ENCODE data around the gene TOB1.

The TOB1 gene

GRCh38 chr17:50866261-50866949 is at the start of gene TOB1:
TOB1 (minus strand) TSS chr17:50866354; CDS start chr17:50864017, 2,337 bp downstream.
- no peak for TF ChIP-seq CTCF (IDR thresholded peaks at IDR 0.05; ENCODE audit: low read depth, low read length, missing control alignments)
- H3K4me3 ChIP-seq (ENCODE audit: low read depth, low read length), result peak within 1 kb of the TSS; percentile 82
- peak; percentile 88 for DNase-seq (ENCODE audit: low read depth)

GRCh38 chr17:50914505-50915063 is 48.4 kb upstream of the TOB1 start:
- no peak for TF ChIP-seq CTCF (IDR thresholded peaks at IDR 0.05; ENCODE audit: low read depth, low read length, missing control alignments)
- no peak overlapping the region for H3K4me3 ChIP-seq (ENCODE audit: low read depth, low read length)
- DNase-seq (ENCODE audit: low read depth), result no peak

- no peak overlapping the region for H3K4me3 ChIP-seq (ENCODE audit: low read depth, low read length)
- TF ChIP-seq CTCF (IDR thresholded peaks at IDR 0.05; ENCODE audit: low read depth, low read length, missing control alignments), result no peak
- DNase-seq (ENCODE audit: low read depth), result no peak
Observed at GRCh38 chr17:50913120-50913519, 47.0 kb upstream of the TOB1 start.

GRCh38 chr17:50911890-50912289 is 45.7 kb upstream of the TOB1 start:
- peak; percentile 9 for TF ChIP-seq CTCF (IDR thresholded peaks at IDR 0.05; ENCODE audit: low read depth, low read length, missing control alignments)
- no peak for DNase-seq (ENCODE audit: low read depth)
- H3K4me3 ChIP-seq (ENCODE audit: low read depth, low read length), result no peak overlapping the region

- no peak for TF ChIP-seq CTCF (IDR thresholded peaks at IDR 0.05; ENCODE audit: low read depth, low read length, missing control alignments)
- H3K4me3 ChIP-seq (ENCODE audit: low read depth, low read length), result no peak overlapping the region
- DNase-seq (ENCODE audit: low read depth), result no peak
Observed at GRCh38 chr17:50911450-50911849, 45.3 kb upstream of the TOB1 start.

GRCh38 chr17:50909765-50910605 is 43.8 kb upstream of the TOB1 start:
- no peak for TF ChIP-seq CTCF (IDR thresholded peaks at IDR 0.05; ENCODE audit: low read depth, low read length, missing control alignments)
- no peak for DNase-seq (ENCODE audit: low read depth)
- H3K4me3 ChIP-seq (ENCODE audit: low read depth, low read length), result no peak overlapping the region

All from GM12864 (cell line).